ENCODE results near the gene FAM120B.

Gene FAM120B

DNA sequence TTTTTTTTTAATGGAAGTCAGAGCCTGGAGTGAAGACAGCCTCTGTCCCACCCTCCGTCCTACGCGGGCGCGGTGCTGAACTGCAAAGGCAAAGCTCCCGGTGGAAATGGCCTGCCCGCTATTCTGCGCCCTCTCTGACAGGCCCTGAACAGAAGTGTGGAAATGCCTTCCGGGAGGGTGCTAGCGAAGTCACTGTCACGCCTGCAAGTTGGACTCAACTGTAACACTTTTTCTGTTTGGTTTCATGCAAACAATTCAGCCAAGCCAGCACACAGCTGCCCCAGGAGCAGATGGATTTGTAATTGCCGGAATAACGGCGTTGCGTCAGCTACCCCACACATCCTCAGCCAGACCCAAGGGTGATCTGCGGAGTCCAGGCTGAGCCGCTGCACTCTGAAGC lies 138.9 kb downstream of the FAM120B start:
- H3K27me3 ChIP-seq (ENCODE audit: insufficient read depth, insufficient read length) = no peaks in the 10 kb centered on the region
- no peak for DNase-seq (ENCODE audit: low read depth, low spot score)
- peaks cover 5% of the 10 kb centered on the region for H3K4me1 ChIP-seq (ENCODE audit: insufficient read depth, insufficient read length)
- H3K9me3 ChIP-seq (ENCODE audit: insufficient read depth, low read length) = no peaks in the 10 kb centered on the region
- H3K9ac ChIP-seq (ENCODE audit: insufficient read length, low read depth) = no peak overlapping the region
- H3K36me3 ChIP-seq (ENCODE audit: insufficient read depth, insufficient read length, low read length) = no peaks in the 10 kb centered on the region
- TF ChIP-seq ZNF274 (IDR thresholded peaks at IDR 0.05; ENCODE audit: low read depth, low read length) = no peak
- no peak for TF ChIP-seq SUZ12 (IDR thresholded peaks at IDR 0.05; ENCODE audit: extremely low read depth, insufficient read depth, insufficient read length)
- TF ChIP-seq YY1 (IDR thresholded peaks at IDR 0.05; ENCODE audit: insufficient read depth, insufficient read length) = no peak
- H3K4me3 ChIP-seq (ENCODE audit: insufficient read length, low read depth) = no peak overlapping the region

DNA sequence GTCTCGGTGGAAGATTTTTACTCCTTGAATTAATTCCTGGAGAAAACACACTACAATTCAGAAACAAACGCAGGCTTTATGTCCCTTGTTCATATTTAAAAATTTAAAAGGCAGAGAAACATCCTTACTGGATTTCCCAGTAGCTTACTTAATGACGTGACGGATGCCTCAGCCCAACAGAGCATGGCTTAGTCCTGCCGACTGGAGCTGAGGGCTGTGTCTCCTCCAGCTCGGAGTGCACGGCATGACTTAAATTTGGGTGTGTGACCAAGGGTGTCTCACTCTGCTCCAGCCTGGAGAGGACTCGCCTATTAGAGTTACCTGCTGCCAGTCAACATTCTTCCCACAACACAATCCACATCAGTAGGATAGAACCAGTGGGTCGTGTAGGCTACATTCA lies 139.4 kb downstream of the FAM120B start:
- no peaks in the 10 kb centered on the region for H3K9me3 ChIP-seq (ENCODE audit: insufficient read depth, low read length)
- peaks cover 5% of the 10 kb centered on the region for H3K4me1 ChIP-seq (ENCODE audit: insufficient read depth, insufficient read length)
- no peak for TF ChIP-seq ZNF274 (IDR thresholded peaks at IDR 0.05; ENCODE audit: low read depth, low read length)
- no peak for TF ChIP-seq YY1 (IDR thresholded peaks at IDR 0.05; ENCODE audit: insufficient read depth, insufficient read length)
- no peak for TF ChIP-seq SUZ12 (IDR thresholded peaks at IDR 0.05; ENCODE audit: extremely low read depth, insufficient read depth, insufficient read length)
- DNase-seq (ENCODE audit: low read depth, low spot score) = no peak
- H3K27me3 ChIP-seq (ENCODE audit: insufficient read depth, insufficient read length) = no peaks in the 10 kb centered on the region
- H3K9ac ChIP-seq (ENCODE audit: insufficient read length, low read depth) = no peak overlapping the region
- no peak overlapping the region for H3K4me3 ChIP-seq (ENCODE audit: insufficient read length, low read depth)
- no peaks in the 10 kb centered on the region for H3K36me3 ChIP-seq (ENCODE audit: insufficient read depth, insufficient read length, low read length)

DNA sequence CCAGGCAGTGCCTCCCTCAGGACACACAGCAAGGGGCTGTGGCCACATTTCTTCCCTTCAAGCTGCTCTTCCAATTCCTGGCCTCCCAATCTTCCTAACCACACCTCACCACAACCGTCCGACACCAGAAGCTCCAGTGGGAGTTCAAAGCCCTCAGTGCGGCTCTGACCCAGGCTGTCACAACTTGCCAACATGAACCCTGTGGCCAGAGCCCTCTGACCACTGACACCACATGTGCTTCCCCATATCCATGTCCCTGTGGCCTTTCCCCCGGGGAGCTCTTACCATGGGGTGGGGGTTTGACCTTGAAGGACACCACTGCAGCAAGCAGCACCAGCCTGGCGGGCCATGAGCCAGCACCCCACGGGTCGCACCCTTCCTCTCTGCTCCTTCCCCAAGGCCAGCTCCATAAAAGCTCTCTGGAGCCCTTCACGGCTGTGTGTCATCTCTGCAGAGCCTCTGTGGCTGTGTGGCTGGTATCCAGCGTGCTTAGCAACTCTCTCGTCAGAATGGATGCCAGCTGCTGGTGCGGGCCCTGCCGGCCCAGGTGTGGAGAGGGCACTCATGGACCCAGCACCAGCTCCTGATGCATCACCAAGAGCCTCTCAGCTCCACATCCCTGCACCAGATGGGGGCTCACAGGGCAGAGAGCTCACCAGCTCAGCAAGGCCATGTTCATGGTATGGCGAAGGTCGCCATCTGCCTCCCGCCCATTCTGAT lies 140.4 kb downstream of the FAM120B start:
- Histone ChIP-seq H3K27me3 (ENCODE audit: insufficient read depth, insufficient read length) (no peaks in the 10 kb centered on the region), H3K9me3 (ENCODE audit: insufficient read depth, low read length) (no peaks in the 10 kb centered on the region), H3K36me3 (ENCODE audit: insufficient read depth, insufficient read length, low read length) (no peaks in the 10 kb centered on the region), H3K9ac (ENCODE audit: insufficient read length, low read depth) (no peak overlapping the region), H3K4me3 (ENCODE audit: insufficient read length, low read depth) (no peak overlapping the region), H3K4me1 (ENCODE audit: insufficient read depth, insufficient read length) (peaks cover 9% of the 10 kb centered on the region)
- no peak for TF ChIP-seq SUZ12 (IDR thresholded peaks at IDR 0.05; ENCODE audit: extremely low read depth, insufficient read depth, insufficient read length)
- TF ChIP-seq ZNF274 (IDR thresholded peaks at IDR 0.05; ENCODE audit: low read depth, low read length) = no peak
- no peak for TF ChIP-seq YY1 (IDR thresholded peaks at IDR 0.05; ENCODE audit: insufficient read depth, insufficient read length)
- DNase-seq (ENCODE audit: low read depth, low spot score) = no peak

DNA sequence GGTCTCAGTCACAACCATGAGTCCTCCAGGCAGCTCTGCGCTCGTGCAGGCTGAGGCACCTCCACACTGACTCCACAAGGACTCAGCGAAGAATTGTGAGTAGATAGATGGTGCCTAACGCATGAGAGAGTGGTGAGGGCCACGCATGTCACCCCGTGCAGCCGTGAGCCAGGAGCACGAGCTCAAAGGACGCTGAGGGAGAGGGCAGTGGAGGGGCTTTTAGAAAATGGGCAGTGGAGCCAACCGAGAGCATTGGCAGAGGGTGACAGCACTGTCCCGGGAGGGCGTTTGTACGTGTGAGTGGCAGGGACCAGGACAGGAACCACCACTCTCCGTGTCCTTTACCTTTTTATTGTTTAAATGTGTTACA lies 141.0 kb downstream of the FAM120B start:
- Histone ChIP-seq H3K36me3 (ENCODE audit: insufficient read depth, insufficient read length, low read length) (no peaks in the 10 kb centered on the region), H3K4me1 (ENCODE audit: insufficient read depth, insufficient read length) (peaks cover 9% of the 10 kb centered on the region), H3K27me3 (ENCODE audit: insufficient read depth, insufficient read length) (no peaks in the 10 kb centered on the region), H3K9ac (ENCODE audit: insufficient read length, low read depth) (no peak overlapping the region), H3K4me3 (ENCODE audit: insufficient read length, low read depth) (no peak overlapping the region), H3K9me3 (ENCODE audit: insufficient read depth, low read length) (no peaks in the 10 kb centered on the region)
- DNase-seq (ENCODE audit: low read depth, low spot score) = no peak
- TF ChIP-seq ZNF274 (IDR thresholded peaks at IDR 0.05; ENCODE audit: low read depth, low read length) (no peak), SUZ12 (IDR thresholded peaks at IDR 0.05; ENCODE audit: extremely low read depth, insufficient read depth, insufficient read length) (no peak), YY1 (IDR thresholded peaks at IDR 0.05; ENCODE audit: insufficient read depth, insufficient read length) (no peak)

DNA sequence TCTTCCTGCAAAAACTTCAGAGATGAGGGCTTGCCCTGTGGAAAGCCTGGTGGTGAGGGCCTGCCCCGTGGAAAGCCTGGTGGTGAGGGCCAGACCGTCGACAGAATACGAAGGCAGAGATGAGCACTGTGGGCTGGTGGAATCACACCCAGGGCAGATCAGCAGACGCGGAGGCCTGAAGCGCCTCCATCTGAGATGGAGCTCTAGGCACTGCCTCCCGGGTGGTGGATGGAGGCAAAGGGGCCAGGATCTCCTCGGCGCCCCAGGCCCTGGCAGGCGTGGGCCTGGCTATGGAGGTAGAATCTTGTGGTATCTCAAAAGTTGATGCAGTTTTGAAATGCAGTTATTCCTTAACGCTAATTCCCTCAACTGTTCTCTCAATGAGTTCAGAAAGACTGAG lies 141.8 kb downstream of the FAM120B start:
- Histone ChIP-seq H3K9me3 (ENCODE audit: insufficient read depth, low read length) (no peaks in the 10 kb centered on the region), H3K9ac (ENCODE audit: insufficient read length, low read depth) (no peak overlapping the region), H3K27me3 (ENCODE audit: insufficient read depth, insufficient read length) (no peaks in the 10 kb centered on the region), H3K36me3 (ENCODE audit: insufficient read depth, insufficient read length, low read length) (no peaks in the 10 kb centered on the region), H3K4me1 (ENCODE audit: insufficient read depth, insufficient read length) (peaks cover 6% of the 10 kb centered on the region), H3K4me3 (ENCODE audit: insufficient read length, low read depth) (no peak overlapping the region)
- TF ChIP-seq SUZ12 (IDR thresholded peaks at IDR 0.05; ENCODE audit: extremely low read depth, insufficient read depth, insufficient read length) (no peak), YY1 (IDR thresholded peaks at IDR 0.05; ENCODE audit: insufficient read depth, insufficient read length) (no peak), ZNF274 (IDR thresholded peaks at IDR 0.05; ENCODE audit: low read depth, low read length) (no peak)
- no peak for DNase-seq (ENCODE audit: low read depth, low spot score)

DNA sequence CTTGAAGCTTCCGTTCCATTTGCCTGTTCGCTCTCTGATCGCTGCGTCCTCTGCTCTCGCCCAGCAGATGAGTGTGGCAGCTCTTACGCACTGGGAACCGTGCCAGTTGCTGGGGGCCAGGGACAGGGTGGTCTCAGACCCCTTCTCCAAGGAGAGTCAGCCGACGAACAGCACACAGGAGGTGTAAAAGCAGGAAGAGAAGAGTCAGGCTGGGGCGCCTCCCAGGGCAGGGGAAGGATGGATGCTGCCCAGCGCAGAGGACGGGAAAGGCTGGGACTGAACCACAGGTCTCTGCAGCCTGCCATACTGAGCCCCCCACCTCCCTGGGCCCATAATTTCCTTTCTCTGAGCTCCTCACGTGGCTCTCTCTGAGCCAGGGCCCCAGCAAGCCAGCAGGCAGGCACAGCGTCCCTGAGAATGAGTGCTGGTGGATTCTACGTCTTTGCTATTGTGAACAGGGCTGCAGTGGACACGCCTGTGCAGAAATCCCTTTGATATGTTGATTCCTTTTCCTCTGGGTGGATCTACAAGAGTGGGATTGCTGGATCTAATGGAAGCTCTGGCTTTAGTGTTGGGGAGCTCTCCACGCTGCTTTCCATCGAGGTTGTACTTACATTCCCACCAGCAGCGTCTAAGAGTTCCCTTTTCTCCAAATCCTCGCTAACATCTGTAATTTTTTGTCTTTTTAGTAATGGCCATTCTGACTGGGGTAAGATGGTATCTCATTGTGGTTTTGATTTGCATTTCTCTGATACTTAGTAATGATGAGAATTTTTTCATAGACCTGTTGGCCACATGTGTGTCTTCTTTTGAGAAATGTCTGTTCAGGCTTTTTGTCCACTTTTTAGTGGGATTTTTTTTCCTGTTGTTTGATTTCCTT lies 142.4 kb downstream of the FAM120B start:
- DNase-seq (ENCODE audit: low read depth, low spot score) = no peak
- Histone ChIP-seq H3K27me3 (ENCODE audit: insufficient read depth, insufficient read length) (no peaks in the 10 kb centered on the region), H3K36me3 (ENCODE audit: insufficient read depth, insufficient read length, low read length) (no peaks in the 10 kb centered on the region), H3K9ac (ENCODE audit: insufficient read length, low read depth) (no peak overlapping the region), H3K4me3 (ENCODE audit: insufficient read length, low read depth) (no peak overlapping the region), H3K9me3 (ENCODE audit: insufficient read depth, low read length) (no peaks in the 10 kb centered on the region), H3K4me1 (ENCODE audit: insufficient read depth, insufficient read length) (peaks cover 6% of the 10 kb centered on the region)
- no peak for TF ChIP-seq SUZ12 (IDR thresholded peaks at IDR 0.05; ENCODE audit: extremely low read depth, insufficient read depth, insufficient read length)
- TF ChIP-seq YY1 (IDR thresholded peaks at IDR 0.05; ENCODE audit: insufficient read depth, insufficient read length) = no peak
- TF ChIP-seq ZNF274 (IDR thresholded peaks at IDR 0.05; ENCODE audit: low read depth, low read length) = no peak
